Neural cell (in vitro differentiated cells): ENCODE data around the gene APOL5. TPM values are rescaled to one million over a fixed set of nuclear protein-coding genes. Genes with fewer than 3 reads are reported as not detected.

Experiments
- H2AFZ ChIP-seq: fragments of 200-600, 300-800 bp; sonication (generic), shearing (Covaris generic); 2 replicates; pipeline ENCODE4 v1.6.0; 2014; ENCODE audit warnings: low read depth, mild to moderate bottlenecking, antibody characterized with exemption, low read length, moderate library complexity
- H3F3A ChIP-seq: fragments of 200-600 bp; shearing (Covaris generic); 2 replicates; pipeline ENCODE4 v1.6.1; 2016; ENCODE audit warnings: mild to moderate bottlenecking, moderate library complexity, mixed read lengths, antibody characterized with exemption, low read length; ENCODE audit not compliant: insufficient read depth, poor library complexity, severe bottlenecking
- H3K27ac ChIP-seq: fragments of 200-600, 300-800 bp; sonication (generic), shearing (Covaris generic); 2 replicates; pipeline ENCODE4 v1.5.1; 2014; ENCODE audit warnings: mild to moderate bottlenecking, low read length, moderate library complexity
- H3K27me3 ChIP-seq: fragments of 300-800, 200-600 bp; sonication (generic), shearing (Covaris generic); 2 replicates; pipeline ENCODE4 v1.6.0; 2014; ENCODE audit warnings: mild to moderate bottlenecking, low read depth, low read length, moderate library complexity; ENCODE audit not compliant: insufficient read depth
- H3K36me3 ChIP-seq: fragments of 300-800, 200-600 bp; sonication (generic), shearing (Covaris generic); 2 replicates; pipeline ENCODE4 v1.5.1; 2014; ENCODE audit warnings: mild to moderate bottlenecking, antibody characterized with exemption, low read length, moderate library complexity; ENCODE audit not compliant: insufficient read depth
- H3K4me2 ChIP-seq: fragments of 300-800, 200-600 bp; sonication (generic), shearing (Covaris generic); 2 replicates; pipeline ENCODE4 v1.6.0; 2014; ENCODE audit warnings: mild to moderate bottlenecking, low read length
- H3K4me3 ChIP-seq: fragments of 300-800, 200-600 bp; sonication (generic), shearing (Covaris generic); 2 replicates; pipeline ENCODE4 v1.5.1; 2014; ENCODE audit warnings: mild to moderate bottlenecking, low read length, moderate library complexity
- H3K79me2 ChIP-seq: fragments of 200-600 bp; shearing (Covaris generic); replicated peaks from 2 replicates; pipeline ENCODE4 v1.6.0; 2014; ENCODE audit warnings: mild to moderate bottlenecking, low read length, moderate library complexity; ENCODE audit not compliant: insufficient read depth
- H3K9ac ChIP-seq: fragments of 300-800, 200-600 bp; sonication (generic), shearing (Covaris generic); 2 replicates; pipeline ENCODE4 v1.6.1; 2016; ENCODE audit warnings: mild to moderate bottlenecking, low read length, mixed read lengths
- H3K9me2 ChIP-seq: fragments of 200-600 bp; shearing (Covaris generic); 2 replicates; pipeline ENCODE4 v1.6.1; 2016; ENCODE audit warnings: mild to moderate bottlenecking, low read length, mixed read lengths; ENCODE audit not compliant: insufficient read depth
- H3K9me3 ChIP-seq: fragments of 200-600, 300-800 bp; sonication (generic), shearing (Covaris generic); 2 replicates; pipeline ENCODE4 v1.6.1; 2016; ENCODE audit warnings: mild to moderate bottlenecking, mixed run types, low read length, moderate library complexity, mixed read lengths
- H4K20me1 ChIP-seq: fragments of 200-600 bp; shearing (Covaris generic); 2 replicates; pipeline ENCODE4 v1.6.1; 2016; ENCODE audit warnings: mild to moderate bottlenecking, mixed run types; ENCODE audit not compliant: insufficient read depth
- CTCF ChIP-seq: fragments of 450-650 bp; IDR thresholded peaks from 2 replicates; pipeline ENCODE4 v1.5.1; 2014; ENCODE audit warnings: antibody characterized with exemption, mild to moderate bottlenecking, moderate library complexity; ENCODE audit not compliant: poor library complexity, severe bottlenecking
- EP300 ChIP-seq: fragments of 450-650 bp; conservative IDR thresholded peaks from 2 replicates; pipeline ENCODE4 v1.6.1; 2014; ENCODE audit warnings: antibody characterized with exemption, mild to moderate bottlenecking, moderate library complexity; ENCODE audit not compliant: poor library complexity, severe bottlenecking
- POLR2AphosphoS5 ChIP-seq: IDR thresholded peaks from 2 replicates; pipeline ENCODE4 v1.6.1; 2012
- RAD21 ChIP-seq: fragments of 450-650 bp; conservative IDR thresholded peaks from 2 replicates; pipeline ENCODE4 v1.6.1; 2014; ENCODE audit warnings: antibody characterized with exemption, mild to moderate bottlenecking, moderate library complexity
- REST ChIP-seq: IDR thresholded peaks from 2 replicates; pipeline ENCODE4 v1.6.1; 2012; ENCODE audit warnings: borderline replicate concordance
- TAF1 ChIP-seq: IDR thresholded peaks from 2 replicates; pipeline ENCODE4 v1.6.1; 2012; ENCODE audit warnings: low read depth
- polyA plus RNA-seq: library from polyadenylated mRNA; depleted of rRNA; stranded (reverse); fragments of >200 nt; gene quantifications from 2 replicates; pipeline ENCODE4 v1.2.3, GENCODE V29; 2014

The APOL5 gene
- polyA plus RNA-seq, 1 donor from 2014 or later: not detected

DNA sequence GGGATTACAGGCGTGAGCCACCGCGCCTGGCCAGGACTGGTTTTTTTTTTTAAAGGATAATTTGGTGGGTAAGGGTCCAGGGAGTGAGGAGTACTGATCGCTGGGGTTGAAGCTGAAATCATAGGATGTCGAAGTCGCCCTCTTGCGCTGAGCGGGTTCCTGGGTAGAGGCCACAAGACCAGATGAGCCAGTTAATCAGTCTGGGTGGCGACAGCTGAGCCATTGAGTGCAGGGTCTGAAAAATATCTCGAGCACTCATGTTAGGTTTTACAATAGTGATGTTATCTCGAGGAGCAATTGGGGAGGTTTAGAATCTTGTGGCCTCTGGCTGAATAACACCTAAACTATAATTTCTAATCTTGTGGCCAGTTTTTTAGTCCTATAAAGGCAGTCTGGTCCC, 7.8 kb downstream of the APOL5 start:
- Histone ChIP-seq H3F3A (no peaks in the 10 kb centered on the region), H3K4me3 (no peak overlapping the region), H3K9me3 (no peaks in the 10 kb centered on the region), H3K9me2 (no peaks in the 10 kb centered on the region), H3K9ac (no peak overlapping the region), H3K79me2 (no peaks in the 10 kb centered on the region), H3K4me2 (no peak overlapping the region), H3K27ac (no peak overlapping the region), H2AFZ (no peak overlapping the region), H3K27me3 (no peaks in the 10 kb centered on the region), H3K36me3 (no peaks in the 10 kb centered on the region), H4K20me1 (no peaks in the 10 kb centered on the region)
- TF ChIP-seq POLR2AphosphoS5 (no peak), RAD21 (no peak)

DNA sequence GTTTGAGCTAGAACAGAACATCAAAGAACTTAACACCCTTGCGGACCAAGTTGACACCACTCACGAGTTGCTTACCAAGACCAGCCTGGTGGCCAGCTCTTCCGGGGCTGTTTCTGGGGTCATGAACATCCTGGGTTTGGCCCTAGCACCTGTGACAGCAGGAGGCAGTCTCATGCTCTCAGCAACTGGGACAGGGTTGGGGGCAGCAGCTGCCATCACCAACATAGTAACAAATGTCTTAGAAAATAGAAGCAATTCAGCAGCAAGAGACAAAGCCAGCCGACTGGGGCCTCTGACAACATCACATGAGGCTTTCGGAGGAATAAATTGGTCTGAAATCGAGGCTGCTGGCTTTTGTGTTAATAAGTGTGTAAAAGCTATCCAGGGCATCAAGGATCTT, 8.7 kb downstream of the APOL5 start:
- no peak overlapping the region for H2AFZ ChIP-seq
- no peaks in the 10 kb centered on the region for H4K20me1 ChIP-seq
- H3K9ac ChIP-seq: no peak overlapping the region
- H3K27ac ChIP-seq: no peak overlapping the region
- H3K79me2 ChIP-seq: no peaks in the 10 kb centered on the region
- no peak for TF ChIP-seq CTCF
- H3K9me3 ChIP-seq: no peaks in the 10 kb centered on the region
- no peaks in the 10 kb centered on the region for H3K27me3 ChIP-seq
- H3F3A ChIP-seq: no peaks in the 10 kb centered on the region
- no peaks in the 10 kb centered on the region for H3K9me2 ChIP-seq
- no peak overlapping the region for H3K4me2 ChIP-seq
- H3K36me3 ChIP-seq: no peaks in the 10 kb centered on the region
- no peak overlapping the region for H3K4me3 ChIP-seq

GRCh38 chr22:35726933-35727332, 9.3 kb downstream of the APOL5 start:
- H3K9ac ChIP-seq: no peak overlapping the region
- TF ChIP-seq CTCF (no peak), TAF1 (no peak), EP300 (no peak), RAD21 (no peak), POLR2AphosphoS5 (no peak), REST (no peak)
- no peak overlapping the region for H2AFZ ChIP-seq
- H3K9me3 ChIP-seq: no peaks in the 10 kb centered on the region
- H3K36me3 ChIP-seq: no peaks in the 10 kb centered on the region
- no peaks in the 10 kb centered on the region for H3F3A ChIP-seq
- H4K20me1 ChIP-seq: no peaks in the 10 kb centered on the region
- H3K9me2 ChIP-seq: no peaks in the 10 kb centered on the region
- no peak overlapping the region for H3K4me3 ChIP-seq
- H3K27ac ChIP-seq: no peak overlapping the region
- H3K27me3 ChIP-seq: no peaks in the 10 kb centered on the region
- no peaks in the 10 kb centered on the region for H3K79me2 ChIP-seq
- no peak overlapping the region for H3K4me2 ChIP-seq
